ENCODE measurements around the gene TMEM9.

TMEM9 gene

DNA sequence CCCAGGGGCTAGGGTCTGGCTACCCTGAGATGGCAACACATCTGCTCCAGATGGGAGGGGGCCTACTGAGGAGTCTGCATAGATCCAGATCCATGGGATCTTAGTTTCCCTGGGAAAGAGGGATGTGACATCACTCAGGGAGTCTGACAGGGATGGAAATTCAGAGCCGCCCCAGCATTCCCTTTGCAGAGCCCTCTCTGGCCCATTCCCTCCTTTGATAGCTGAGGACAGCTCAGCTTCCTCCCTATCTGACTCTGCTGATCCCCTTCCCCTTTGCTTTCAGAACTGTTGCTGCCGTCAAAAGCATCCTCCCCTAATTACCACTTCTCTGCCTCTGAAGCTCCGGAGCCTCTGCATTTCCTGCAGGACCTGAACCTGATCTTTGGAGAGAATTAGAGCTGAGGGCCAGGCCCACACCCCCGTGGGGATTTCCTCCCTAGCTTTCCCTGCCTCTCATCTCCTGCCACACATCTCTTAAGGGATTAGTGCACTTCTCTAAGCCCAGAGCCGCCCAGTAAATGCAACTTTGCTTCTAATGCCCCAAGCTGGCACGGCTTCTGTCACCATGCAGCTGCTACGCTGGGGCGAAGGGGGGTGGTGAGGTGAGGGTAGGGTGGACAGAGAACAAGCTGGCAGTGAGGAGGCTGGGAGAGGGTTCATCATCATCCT, 17.8 kb downstream of the TMEM9 start:
- no peak for DNase-seq (ENCODE audit: low spot score)
- in situ Hi-C loops (cut with MboI; ENCODE audit: low sequenced_read_pairs, unreplicated experiment), result no loop called here
- TF ChIP-seq, protein P1, sequence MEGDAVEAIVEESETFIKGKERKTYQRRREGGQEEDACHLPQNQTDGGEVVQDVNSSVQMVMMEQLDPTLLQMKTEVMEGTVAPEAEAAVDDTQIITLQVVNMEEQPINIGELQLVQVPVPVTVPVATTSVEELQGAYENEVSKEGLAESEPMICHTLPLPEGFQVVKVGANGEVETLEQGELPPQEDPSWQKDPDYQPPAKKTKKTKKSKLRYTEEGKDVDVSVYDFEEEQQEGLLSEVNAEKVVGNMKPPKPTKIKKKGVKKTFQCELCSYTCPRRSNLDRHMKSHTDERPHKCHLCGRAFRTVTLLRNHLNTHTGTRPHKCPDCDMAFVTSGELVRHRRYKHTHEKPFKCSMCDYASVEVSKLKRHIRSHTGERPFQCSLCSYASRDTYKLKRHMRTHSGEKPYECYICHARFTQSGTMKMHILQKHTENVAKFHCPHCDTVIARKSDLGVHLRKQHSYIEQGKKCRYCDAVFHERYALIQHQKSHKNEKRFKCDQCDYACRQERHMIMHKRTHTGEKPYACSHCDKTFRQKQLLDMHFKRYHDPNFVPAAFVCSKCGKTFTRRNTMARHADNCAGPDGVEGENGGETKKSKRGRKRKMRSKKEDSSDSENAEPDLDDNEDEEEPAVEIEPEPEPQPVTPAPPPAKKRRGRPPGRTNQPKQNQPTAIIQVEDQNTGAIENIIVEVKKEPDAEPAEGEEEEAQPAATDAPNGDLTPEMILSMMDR (IDR thresholded peaks at IDR 0.05; ENCODE audit: borderline replicate concordance, control extremely low read depth, extremely low read depth, insufficient read depth, missing control alignments), result no peak

DNA sequence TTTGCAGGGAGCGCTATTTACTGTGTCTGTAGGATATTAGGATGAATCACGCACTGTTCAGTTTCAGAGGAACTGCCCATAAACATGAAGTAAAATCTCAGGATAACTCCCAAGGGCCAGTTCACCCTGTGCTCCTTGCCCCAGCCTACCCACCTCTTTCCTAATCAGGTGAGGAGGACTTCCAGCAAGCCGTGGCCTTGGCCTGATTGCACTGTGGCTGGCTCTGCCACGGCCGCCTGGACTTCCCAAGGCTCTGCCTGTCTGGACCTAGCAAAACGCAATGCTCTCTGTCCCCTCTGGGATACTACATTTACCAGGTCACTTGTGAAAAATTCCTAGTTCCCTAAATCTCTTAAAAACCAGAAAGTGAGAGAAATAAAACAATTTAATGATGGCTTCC, 19.9 kb downstream of the TMEM9 start:
- DNase-seq (ENCODE audit: low spot score), result no peak
- in situ Hi-C loops (cut with MboI; ENCODE audit: low sequenced_read_pairs, unreplicated experiment), result no loop called here
- TF ChIP-seq, protein P1 (IDR thresholded peaks at IDR 0.05; ENCODE audit: borderline replicate concordance, control extremely low read depth, extremely low read depth, insufficient read depth, missing control alignments), result no peak

DNA sequence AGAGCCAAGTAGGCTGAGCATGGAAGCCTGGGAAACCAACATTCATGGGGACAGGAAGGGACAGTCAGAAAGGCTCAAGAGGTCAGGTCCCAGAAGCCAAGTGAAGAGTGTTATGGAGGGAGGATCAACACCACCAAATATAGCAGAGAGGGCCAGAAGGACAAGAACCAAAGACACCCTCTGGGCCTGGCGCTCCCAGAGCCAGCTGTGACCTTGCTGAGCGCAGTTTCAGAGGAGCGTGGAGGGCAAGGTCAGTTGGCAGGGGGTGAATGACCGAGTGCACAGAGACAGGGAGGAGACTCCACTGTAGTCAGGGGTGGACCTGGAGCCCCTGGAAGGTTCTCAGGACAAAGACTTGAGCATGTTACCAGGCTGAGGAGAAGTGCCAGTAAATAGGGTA, 22.9 kb downstream of the TMEM9 start:
- in situ Hi-C loops (cut with MboI; ENCODE audit: low sequenced_read_pairs, unreplicated experiment), result no loop called here
- TF ChIP-seq, protein P1 (IDR thresholded peaks at IDR 0.05; ENCODE audit: borderline replicate concordance, control extremely low read depth, extremely low read depth, insufficient read depth, missing control alignments), result no peak
- DNase-seq (ENCODE audit: low spot score), result no peak

DNA sequence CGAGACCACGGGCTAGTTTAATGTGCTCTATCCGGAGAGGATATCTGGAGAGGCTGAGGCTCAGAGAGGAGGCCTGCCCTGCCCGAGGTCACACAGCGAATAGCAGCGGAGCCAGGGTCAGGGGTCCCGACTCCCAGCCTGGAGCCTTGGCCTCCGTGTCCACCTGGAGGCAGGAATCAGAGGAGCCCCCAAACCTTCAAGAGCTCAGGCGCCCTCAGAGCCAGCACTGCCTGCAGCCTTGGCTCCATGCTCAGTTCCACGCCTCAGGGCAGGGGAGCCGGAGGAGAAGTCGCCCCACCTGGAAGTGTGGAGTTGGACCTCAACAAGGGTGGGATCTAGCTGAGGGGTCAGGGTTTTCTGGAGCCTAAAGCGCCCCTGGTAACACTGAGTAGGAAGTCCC, 25.3 kb downstream of the TMEM9 start:
- TF ChIP-seq, protein P1 (IDR thresholded peaks at IDR 0.05; ENCODE audit: borderline replicate concordance, control extremely low read depth, extremely low read depth, insufficient read depth, missing control alignments), result no peak
- no peak for DNase-seq (ENCODE audit: low spot score)
- in situ Hi-C loops (cut with MboI; ENCODE audit: low sequenced_read_pairs, unreplicated experiment), result no loop called here

DNA sequence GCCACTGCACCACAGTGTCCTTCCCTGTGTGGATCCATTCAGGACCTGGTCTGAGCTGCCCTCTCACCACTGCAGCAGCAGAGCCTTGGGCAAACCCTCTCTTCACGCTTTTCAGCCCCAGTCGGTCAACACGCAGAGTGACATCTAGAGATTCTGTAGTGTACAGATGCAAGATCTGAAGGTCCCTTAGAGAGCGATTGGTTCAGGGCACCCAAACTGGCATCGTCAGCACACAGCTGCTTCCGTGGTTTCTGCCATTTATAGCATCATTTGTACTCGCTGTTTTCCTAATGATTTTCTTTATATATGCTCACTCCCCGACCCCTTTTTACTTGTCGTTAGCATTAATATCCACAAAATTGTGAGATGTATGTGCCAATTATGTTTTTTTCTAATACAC, 25.8 kb downstream of the TMEM9 start:
- TF ChIP-seq, protein P1 (IDR thresholded peaks at IDR 0.05; ENCODE audit: borderline replicate concordance, control extremely low read depth, extremely low read depth, insufficient read depth, missing control alignments), result no peak
- in situ Hi-C loops (cut with MboI; ENCODE audit: low sequenced_read_pairs, unreplicated experiment), result no loop called here
- no peak for DNase-seq (ENCODE audit: low spot score)

DNA sequence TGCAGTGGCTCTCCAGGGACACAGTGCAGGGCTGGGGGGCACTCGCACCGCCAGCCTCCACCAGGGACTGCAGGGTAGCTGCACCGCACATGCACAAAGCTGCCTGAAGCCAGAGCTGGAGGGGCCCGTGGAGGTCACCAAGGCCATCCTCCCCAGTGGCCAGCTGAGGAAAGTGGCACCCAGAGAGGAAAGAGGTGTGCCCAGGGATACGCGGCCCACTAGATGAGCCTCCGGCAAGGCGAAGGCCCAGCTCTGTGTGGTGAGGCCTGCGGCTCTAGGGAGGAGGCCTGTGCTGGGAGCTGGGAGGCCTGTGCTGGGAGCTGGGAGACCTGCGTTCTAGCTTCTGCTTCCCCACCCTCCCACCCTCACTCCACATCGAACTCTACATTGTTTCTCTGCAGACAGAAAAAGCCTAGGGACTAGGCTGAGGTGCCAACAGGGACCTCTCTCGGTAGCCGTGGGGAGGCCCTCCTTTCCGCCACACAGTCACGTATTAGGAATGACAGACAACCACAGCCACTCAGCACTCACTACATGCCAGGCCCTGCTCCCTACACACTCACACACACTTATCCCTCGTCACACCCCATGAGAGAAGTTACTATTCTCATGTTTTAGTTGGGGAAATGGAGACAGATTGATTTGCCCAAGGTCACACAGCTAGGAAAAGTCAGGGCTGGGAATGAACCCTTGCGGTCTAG, 26.4 kb downstream of the TMEM9 start:
- in situ Hi-C loops (cut with MboI; ENCODE audit: low sequenced_read_pairs, unreplicated experiment), result no loop called here
- DNase-seq (ENCODE audit: low spot score), result no peak
- TF ChIP-seq, protein P1 (IDR thresholded peaks at IDR 0.05; ENCODE audit: borderline replicate concordance, control extremely low read depth, extremely low read depth, insufficient read depth, missing control alignments), result no peak
